NCI-H2227 (cell line): ENCODE results near the gene AIF1.

Experiments used
- DNase-seq: peaks from one replicate; lab custom pipeline; 2025; ENCODE audit not compliant: unreplicated experiment; lab: John Stamatoyannopoulos, UW

The AIF1 gene

DNA sequence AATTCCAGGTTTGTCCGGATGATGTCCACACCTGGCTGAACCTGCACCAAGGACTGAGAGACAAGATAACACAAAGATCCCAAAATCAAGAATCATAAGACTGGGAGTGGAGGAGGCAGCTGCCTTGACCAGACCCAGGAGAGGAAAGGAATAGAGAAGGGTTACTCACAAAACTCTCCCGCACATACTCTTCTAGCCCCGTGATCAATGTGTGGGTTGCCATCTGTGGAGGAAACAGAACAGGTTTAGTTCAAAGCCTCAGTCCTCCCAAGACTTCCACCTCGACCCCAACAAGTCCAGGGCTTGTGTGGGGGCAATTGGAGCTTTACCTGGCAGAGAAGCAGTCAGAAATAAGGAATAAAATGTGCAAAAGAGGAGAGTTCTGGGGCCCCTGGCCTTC is 26.3 kb downstream of the AIF1 start:
- no peak for DNase-seq

DNA sequence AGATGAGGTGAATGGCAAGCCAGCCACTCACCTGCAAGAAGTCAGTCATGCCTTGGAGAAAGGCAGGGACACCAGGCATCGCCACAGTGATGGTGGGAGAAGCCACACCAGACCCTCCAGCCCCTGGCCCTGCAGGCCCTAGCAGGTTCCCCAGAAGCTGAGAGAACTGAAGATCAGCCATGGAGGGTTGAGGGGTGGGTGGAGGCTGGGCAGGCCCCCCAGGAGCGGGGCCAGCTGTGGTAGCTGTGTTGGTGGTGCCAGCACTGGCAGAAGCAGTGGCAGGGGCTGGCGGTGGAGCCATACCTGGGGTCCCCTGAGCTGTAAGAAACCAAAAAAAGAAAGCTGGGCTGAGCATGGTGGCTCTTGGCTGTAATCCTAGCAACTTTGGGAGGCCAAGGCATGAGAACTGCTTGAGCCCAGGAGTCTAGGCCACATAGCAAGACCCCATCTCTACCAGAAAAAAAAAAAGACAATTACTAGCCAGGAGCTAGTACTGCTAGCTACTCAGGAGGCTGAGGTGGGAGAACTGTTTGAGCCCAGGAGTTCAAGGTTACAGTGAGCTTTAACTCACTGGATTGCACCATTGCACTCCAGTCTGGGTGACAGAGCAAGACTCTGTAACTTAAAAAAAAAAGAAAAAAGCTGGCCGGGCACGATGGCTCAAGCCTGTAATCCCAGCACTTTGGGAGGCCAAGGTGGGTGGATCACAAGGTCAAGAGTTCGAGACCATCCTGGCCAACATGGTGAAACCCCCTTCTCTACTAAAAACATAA is 27.9 kb downstream of the AIF1 start:
- DNase-seq, result no peak

DNA sequence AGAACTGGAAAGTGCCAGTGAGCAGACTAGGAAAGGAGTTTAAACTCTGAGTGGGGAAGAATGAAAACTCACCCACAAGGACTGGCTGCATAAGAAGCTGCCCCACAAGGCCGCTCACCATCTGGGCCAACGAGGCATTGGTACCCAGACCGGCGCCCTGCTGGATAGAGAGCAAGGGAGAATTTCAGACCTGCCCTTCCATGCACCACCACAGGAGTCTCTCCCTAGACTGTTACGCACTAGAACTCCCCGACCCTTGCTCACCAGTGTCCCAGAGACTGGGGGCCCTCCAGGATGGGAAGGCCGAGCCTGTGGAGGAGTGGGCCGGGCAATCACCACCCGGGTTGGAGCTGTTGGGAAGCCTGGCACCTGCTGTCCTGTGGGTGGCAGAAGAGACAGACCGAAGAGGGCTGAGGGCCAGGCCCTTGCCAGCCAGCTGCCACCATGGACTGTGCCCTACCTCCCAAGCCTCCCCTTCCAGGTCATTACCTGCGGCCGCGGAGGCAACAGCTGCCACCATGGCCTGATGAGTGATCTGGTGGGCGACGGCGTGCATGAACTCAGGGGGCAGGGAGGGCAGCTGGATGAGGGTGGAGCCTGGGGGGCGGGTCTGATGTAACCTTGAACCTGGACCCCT is 28.9 kb downstream of the AIF1 start:
- DNase-seq, result no peak

DNA sequence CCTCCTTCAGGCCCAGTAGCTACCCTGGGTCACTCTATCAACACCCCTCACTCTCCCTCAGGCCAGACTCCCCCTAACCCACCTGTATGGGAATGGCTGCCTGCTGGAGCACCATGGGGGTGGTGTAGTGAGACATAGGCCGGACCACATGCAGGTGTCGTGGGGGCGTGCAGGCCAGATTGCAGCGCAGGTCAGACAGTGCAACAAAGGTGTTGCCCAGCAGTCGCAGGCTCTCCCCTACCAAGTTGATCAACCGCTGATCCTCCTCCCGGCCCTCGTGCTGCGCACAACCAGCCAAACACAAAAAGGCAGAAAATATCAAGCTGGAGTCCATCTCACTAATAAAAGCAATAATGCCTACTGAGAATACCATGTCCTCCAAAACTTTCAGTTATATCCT is 30.3 kb downstream of the AIF1 start:
- no peak for DNase-seq

DNA sequence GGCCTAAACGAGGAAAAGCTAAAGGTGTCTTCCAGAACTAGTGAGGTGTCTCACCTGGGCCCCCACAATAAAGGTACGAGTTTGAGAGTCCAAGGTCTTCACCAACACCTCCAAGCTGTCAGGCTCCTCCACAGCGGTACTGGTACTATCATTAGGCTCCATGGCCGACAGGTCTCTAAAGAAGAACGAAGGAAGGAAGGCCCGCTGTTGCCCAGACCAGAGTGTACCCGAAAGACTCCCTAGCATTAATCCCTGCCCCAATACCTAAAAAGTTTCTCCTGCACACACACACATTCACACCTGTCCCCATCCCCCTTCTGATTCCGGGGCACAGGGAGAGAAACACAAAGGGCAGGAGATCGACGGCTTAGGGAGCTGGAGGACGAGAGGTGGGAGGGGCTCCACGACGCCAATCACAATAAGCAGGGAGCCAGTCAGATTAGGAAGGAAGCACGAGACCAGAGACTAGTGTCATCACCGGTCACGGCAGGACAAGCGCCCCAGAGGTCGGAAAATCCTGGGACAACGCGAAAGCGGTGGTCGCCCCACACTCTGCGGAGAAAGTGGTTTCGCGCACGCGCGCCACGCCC is 36.7 kb downstream of the AIF1 start:
- peak; percentile 92 for DNase-seq

DNA sequence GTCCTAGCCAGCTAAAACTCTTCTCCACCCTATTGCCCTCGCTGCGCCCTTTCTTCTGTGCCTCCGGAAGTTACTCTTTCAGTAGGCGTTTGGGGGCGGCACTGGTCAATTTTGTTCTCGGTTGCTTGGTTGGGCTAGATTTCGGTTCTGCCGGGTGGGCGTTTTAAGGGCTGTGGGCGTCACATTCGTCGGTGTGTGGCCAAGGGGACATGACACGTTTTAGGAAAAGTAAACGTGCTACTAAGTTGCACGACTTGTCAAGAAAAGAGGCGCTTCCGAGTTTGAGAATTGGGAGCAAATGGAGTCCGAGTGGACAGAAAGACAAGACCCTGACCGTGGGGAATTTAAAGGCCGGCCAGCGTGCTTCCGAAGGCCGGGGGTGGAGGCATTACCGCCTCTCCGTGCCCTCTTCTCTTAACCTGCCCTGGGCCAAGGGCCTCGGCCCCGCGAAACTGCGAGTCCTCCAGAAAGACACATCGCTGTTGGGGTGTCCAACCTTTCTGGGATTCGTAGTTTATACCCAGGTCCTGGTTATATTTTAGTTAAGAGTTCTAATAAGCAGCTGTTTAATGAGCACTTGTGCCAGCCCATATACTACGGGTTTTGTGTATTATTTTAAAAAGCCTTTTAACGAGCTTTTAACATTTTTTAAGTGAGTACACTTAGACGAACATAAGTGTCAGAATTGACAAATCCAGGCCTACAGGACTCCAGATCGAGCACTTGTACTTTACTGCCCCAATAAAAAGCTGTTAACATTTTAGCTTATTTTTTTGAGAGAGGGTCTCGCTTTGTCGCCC is 38.1 kb downstream of the AIF1 start:
- DNase-seq, result peak; percentile 98

DNA sequence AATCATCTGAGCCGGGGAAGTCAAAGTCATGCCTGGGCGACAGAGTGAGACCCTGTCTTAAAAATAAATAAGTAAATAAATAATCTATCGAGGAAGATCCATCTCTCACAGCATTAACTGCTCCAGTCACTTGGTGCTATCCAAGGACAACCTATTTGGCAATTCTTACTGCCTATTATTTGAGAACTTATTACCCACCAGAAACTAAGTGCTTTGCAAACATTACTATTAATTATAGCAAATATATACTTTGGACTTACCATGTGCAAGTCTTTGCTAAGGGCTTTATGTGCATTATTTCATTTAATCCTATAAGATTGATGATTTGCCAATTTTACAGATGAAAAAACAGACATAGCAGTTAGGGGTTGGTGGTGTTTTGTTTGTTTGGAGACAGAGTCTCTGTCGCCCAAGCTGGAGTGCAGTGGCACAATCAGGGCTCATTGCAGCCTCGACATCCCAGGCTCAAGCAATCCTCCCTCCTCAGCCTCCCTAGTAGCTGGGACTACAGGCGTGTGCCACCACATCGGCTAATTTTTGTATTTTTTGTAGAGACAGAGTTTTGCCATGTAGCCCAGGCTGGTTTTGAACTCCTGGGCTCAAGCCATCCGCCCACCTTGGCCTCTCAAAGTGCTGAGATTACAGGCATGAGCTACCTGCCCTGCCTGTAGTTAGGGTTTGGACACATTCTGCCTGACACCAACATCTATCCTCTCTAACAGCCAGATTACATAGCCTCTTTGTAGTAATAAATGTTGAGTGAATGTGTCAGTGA is 39.7 kb downstream of the AIF1 start:
- DNase-seq, result no peak

DNA sequence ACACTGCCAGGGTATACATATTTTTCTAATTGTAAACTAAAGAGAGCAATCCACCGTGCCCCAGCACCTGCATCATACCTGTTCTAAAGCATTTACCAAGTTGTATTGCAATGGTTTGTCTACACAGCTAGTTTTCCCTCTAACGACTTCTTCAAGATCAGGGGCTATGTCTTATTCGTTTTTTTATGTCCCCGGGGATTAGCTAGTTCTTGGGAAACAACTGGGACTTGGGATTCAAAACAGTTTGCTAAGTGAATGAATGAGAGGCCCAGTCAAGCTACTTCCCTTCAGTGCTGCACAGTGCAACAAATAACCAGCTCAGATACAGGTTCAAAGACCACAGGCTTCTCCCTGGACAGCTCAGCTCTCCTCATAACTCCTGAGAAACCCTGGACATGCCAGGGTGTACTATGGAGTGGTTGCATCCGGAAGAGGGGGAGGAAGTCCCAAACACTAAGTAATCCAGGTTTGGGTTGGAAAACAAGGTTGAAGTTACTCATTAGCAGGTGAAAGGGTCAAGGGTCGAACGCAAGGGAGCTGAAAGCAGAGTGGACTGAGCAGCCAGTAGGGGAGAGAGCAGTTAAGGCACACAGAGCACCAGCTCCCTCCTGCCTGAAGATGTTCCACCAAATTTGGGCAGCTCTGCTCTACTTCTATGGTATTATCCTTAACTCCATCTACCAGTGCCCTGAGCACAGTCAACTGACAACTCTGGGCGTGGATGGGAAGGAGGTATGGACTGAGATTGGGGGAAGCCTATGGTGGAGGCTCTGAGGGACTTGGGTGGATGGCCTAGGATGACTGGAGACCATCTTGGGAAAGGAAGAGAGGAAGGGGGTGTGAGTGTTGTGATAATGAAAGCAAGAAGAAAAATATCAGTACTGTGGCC is 40.6 kb downstream of the AIF1 start, which contains the start of gene APOM:
TSS of gene APOM (plus strand) at position 546 of the 889 bp plus-strand sequence. CDS start at position 619, 73 bp downstream.
- no peak for DNase-seq

DNA sequence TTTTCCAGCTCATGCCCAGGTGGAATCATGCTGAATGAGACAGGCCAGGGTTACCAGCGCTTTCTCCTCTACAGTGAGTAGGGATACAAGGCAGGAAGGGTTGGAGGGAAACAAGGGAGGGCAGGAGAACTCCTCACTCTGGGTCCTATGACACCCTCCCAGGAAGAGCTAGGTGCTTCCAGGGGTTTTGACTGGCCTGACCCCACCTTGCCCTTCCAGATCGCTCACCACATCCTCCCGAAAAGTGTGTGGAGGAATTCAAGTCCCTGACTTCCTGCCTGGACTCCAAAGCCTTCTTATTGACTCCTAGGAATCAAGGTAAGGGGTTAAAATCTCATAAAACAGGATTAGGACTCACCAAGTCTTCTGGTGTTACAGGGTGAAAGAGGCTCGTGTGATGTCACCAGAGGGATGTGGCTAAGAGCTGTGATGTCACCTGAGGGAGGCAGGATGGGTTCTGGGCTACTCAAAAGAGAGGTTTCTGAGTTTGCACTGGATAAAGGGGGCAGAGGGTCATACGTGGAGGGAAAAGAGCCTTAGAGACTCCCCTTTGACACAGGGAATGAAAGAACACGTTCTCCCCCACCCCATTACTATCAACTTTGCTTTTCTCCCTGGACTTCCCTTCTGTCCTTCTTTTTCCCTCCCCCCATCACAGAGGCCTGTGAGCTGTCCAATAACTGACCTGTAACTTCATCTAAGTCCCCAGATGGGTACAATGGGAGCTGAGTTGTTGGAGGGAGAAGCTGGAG is 42.5 kb downstream of the AIF1 start:
- DNase-seq, result no peak

DNA sequence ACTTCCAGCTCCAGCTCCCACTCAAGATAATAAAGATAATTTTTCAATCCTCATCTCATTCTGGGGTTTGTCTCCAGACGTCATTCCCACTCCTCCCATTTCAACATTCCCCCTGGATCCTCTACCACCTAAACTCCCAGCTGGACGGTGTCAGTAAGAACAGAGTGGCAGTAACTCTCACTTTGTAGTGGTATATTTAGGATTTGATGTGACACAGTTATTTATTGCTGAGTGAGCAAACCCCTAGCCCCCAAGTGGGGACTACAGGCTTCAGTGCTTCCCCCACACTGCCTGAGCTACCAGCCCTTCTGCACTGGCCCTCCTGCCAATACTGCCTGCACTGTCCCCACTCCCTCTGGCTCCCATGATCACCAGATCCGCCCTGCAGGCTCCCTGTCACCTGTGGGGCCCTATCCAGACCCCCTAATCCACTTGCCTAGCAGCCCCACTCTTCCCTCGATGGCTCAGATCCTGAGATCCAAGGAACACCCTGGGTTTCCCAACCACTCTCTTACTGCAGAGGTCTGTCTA is 43.2 kb downstream of the AIF1 start:
- no peak for DNase-seq

DNA sequence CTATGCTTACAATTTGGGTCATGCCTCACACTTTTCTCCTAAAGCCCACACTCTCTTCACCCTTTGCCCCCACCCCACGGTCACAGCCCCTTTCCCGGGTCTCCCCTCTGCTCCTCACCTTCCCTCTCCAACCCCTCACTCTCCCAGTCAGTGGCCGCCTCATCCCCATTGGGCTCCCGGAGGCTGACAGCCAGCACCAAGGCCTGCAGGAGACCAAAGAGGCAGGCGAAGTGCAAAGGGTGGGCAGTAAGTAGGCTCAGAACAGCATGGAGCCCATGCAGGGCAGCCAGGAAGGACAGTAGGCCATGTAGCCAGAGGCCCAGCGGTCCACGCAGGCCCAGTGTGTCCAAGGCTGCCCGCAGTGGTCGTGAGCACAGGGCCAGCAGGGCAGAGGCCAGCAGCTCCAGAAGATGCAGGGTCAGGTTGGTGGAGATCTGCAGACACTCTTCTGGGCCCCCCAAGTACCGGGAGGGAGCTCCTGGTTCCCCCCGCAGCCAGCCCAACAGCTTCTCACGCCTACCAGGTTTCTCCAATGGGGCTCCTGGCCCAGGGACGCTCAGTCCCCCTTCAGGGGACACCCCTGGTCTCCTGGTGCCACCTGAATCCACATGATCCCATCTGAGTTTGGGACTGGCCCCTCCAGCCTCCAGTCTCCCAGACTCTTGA is 44.1 kb downstream of the AIF1 start:
- no peak for DNase-seq

DNA sequence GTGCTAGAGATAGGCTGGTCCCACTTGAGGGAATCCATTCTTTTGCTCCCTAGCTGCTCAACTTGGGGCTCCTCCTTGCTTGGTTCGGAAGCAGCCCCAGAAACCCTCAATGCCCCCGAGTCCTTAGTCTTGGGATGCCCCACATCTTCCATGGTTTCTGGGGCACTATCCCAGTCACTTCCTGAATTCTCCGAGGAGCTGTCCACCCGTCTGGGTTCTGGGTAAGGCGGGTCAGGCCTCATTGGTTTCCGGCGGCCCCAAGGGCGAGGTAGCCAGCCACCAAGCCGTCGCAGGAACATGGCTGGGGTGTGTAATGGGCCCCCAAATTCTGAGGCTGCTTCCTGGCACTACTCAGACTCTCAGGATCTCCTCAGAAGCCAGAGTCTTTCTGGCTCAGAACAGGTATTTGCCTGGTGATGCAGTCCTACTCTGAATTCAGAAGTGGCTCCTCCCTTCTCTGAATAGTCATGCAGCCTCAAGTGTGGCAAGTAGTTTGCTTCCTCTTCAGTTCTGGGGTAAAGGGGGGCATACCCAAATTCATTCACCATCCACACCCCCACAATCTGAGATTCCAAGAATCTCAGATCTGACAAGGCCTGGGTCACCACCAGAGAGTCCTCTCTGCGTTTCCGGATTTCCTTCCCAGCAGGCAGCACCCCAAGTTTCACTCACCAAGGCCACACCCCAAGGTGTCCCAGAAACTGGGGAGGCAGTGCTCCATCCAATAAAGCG is 44.8 kb downstream of the AIF1 start:
- DNase-seq, result no peak

DNA sequence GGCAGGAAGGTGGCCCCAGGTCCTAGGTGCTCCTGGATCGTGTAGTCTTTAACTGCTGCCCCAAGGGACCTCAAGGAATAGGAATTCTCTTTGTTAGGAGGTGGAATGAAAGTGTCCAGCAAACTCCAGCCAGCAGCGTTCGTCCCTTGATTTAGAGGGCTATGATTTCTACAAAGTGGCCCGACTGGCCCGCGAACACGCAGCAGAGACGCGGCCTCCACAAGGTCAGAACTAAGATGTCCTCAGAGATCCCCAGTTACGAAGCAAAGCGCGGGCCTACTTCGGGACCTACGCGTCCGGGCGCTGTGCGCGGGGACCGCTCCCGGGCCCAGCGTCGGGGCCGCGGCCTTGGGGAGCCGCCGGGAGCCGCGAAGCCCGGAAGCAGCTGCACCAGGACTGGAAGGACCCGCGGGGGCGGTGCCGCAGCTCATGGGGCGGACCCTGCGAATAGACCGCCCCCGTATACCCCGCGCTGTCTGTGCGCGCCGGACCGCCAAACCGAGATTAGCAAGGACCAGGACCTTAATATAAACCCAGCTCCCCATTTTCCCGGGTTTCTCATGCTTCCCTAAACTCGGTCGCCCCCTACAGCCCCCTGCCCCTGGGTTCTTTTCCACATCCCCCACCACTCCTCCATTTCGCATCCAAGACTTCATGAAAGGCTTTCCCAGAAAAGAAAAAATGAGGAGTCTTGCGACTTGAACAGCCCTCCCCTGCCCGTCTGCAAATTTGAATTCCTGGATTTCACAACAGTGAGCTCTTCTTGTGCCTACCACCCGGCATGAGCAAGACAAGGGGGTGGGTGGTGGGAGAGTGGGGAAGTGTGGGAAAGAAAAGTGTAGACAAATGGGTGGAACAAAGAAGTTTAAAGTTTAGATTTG is 45.6 kb downstream of the AIF1 start, which contains the start of gene C6orf47:
TSS of gene C6orf47 (minus strand) at position 398 of the 881 bp plus-strand sequence. CDS start 831 bp downstream, outside the sequence.
- DNase-seq, result peak; percentile 91

DNA sequence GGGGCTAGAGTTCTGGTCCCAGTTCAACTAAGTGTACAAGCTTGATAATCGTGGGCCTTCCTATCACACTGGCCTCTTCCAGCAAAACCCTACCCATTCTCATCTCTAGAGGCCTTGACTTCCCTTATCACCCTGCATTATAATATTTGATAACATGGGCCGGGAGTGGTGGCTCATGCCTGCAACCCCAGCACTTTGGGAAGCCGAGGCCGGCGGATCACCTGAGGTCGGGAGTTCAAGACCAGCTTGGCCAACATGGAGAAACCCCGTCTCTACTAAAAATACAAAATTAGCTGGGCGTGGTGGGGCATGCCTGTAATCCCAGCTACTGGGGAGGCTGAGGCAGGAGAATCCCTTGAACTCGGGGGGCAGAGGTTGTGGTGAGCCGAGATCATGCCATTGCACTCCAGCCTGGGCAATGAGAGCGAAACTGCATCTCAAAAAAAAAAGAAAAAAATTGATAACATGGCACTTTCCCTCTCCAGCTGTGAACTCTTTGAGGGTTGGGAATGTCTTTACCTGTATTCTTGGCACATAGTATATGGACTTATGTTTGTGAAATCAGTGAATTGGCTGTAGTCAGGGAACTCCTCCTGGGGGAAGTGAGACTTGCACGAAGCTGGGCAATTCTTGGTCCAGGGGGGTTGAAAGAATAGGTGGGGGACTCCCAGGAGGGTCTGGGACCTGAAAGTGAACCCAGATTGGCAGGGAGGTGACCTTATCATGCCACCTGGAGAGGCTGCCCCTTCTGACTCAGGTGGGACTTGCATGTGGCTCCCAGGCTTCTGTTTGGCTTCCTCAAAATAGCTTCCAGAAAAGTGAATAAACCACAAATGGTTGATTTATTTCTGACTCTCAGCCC is 46.5 kb downstream of the AIF1 start:
- no peak for DNase-seq

DNA sequence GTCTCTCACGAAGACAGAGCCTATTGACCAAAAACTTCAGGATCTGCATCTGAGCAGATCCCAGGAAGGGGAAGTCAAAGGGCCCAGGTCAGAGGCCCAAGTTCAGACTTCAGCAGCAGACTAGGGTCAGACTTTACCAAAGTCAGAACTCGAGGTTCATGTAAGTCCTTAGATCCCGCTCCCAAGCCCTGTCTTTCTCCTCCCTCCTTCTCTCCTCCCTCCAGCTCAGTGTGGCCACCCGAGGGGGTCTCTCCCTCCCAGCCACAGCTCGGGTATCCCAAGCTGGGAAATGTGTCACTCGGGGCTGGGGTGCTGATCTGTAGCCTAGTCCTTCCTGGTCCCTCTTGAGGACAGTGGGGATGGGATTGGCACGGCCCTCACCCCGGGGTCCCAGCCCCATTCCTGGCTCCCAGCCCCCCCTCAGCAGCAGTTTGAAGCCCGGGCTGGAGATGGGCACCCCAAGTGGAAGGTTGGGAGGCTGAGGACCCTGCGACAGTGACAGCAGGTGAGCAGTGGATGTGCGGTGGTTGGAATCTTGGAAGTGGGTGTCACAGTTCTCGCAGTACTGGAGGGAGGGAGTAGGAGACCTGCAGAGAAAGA is 47.2 kb downstream of the AIF1 start:
- DNase-seq, result no peak
